ENCODE results near the gene ZG16B.
A peak's percentile ranks its signal among the peaks of the same experiment; 100 is the strongest.

ZG16B gene

DNA sequence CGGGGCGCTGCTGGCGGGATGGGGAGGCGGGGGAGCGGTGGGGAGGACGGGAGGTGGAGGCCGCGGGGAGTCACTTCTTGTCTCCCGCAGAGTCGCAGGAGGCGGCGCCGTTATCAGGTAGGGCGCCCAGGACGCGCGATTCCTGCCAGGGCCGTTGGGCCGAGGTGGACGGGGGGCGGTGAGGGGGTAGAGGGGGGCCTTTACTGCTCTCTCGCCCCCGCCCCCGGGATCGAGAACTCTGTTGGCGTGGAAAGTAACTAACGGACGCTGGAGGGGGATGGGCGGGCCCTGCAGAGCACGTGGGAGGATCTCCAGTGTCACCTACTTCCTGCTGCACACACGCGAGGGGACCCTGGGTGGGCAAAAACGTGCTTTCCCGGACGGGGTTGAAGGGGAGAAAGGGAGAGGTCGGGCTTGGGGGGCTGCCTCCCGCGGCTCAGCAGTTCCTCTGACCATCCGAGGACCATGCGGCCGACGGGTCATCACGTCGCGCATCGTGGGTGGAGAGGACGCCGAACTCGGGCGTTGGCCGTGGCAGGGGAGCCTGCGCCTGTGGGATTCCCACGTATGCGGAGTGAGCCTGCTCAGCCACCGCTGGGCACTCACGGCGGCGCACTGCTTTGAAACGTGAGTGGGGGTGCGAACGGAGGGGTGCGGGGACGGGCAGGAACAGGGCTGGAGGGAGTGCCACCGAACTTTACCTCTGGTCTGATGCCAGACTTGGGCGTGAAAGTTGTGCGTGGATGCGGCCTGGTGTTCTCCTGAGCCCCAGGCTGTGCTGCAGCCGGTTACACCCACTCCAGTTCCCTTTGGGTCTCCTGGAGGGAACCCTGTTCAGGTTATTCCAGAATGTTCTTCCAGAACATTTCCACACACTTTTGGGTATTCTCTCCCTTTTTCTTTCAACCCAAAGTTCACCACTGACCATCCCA lies 12.5 kb upstream of the ZG16B start:
- Mint-ChIP-seq H3K27ac (no peak overlapping the region), H3K4me1 (no peaks in the 10 kb centered on the region), H3K27me3 (no peaks in the 10 kb centered on the region), H3K9me3 (no peaks in the 10 kb centered on the region), H3K4me3 (peak overlapping the region; percentile 30), H3K36me3 (no peaks in the 10 kb centered on the region)

DNA sequence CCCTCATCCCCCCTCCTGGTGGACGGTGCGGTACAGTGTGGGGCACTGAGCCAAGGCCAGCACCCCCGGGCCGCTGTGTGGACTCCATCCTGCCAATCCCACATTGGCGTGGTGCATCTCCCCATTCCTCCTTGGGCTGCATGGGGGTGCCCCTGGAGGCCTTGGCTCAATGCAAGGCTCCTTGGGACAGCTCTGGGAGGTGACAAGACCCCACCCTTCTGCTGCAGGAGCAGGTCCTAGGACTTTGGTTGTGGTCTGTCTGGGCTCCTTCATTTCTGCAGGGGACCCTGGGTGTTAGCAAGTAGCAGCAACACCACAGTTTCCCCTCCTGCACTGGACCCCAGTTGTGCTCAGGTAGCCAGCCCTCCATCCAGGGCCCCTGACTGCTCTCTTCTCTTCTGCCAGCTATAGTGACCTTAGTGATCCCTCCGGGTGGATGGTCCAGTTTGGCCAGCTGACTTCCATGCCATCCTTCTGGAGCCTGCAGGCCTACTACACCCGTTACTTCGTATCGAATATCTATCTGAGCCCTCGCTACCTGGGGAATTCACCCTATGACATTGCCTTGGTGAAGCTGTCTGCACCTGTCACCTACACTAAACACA lies 11.7 kb upstream of the ZG16B start:
- Mint-ChIP-seq H3K27me3 (no peaks in the 10 kb centered on the region), H3K27ac (no peak overlapping the region)

DNA sequence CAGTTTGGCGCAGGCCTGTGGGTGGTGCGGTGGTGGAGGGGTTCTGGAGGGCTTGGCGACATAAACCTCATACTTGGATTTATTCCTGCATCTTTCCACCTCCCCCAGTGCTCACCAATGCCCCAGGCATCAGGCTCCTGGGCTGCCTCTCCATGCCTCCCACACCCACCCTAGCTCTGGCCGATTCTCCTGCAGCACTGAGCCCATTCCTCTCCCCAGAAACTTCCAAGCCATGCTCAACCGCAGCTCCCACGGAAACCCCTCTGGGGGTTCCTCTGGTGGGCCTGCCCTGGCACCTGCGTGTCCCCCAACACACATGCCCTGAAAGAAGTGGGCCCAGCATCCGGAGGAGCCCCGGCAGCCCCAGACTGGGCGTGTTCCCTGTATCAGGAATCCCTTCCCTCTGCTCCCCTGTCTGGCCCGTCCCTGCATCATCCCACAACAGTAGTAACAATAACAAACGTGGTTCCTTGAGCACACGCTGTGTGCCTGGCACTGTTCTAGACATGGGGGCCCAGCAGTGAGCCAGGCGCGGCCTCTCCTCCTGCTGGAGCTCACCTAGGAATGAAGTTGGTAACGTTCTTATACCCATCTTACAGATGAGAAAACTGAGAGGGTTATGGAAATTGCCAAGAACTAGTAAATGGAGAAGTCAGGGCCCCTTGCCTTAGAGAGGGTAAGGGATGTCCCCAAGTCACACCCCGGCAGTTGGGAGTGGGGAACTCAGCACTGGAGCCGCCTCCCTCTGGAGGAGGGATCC lies 10.7 kb upstream of the ZG16B start:
- H3K27me3 Mint-ChIP-seq: no peaks in the 10 kb centered on the region
- H3K9me3 Mint-ChIP-seq: no peaks in the 10 kb centered on the region
- no peaks in the 10 kb centered on the region for H3K36me3 Mint-ChIP-seq
- H3K27ac Mint-ChIP-seq: peak overlapping the region; percentile 30
- H3K4me3 Mint-ChIP-seq: no peak overlapping the region
- no peaks in the 10 kb centered on the region for H3K4me1 Mint-ChIP-seq

More for the DNA sequence above, 11.7 kb upstream of the ZG16B start:
- Mint-ChIP-seq H3K9me3 (no peaks in the 10 kb centered on the region), H3K36me3 (no peaks in the 10 kb centered on the region), H3K4me1 (no peaks in the 10 kb centered on the region), H3K4me3 (no peak overlapping the region)

DNA sequence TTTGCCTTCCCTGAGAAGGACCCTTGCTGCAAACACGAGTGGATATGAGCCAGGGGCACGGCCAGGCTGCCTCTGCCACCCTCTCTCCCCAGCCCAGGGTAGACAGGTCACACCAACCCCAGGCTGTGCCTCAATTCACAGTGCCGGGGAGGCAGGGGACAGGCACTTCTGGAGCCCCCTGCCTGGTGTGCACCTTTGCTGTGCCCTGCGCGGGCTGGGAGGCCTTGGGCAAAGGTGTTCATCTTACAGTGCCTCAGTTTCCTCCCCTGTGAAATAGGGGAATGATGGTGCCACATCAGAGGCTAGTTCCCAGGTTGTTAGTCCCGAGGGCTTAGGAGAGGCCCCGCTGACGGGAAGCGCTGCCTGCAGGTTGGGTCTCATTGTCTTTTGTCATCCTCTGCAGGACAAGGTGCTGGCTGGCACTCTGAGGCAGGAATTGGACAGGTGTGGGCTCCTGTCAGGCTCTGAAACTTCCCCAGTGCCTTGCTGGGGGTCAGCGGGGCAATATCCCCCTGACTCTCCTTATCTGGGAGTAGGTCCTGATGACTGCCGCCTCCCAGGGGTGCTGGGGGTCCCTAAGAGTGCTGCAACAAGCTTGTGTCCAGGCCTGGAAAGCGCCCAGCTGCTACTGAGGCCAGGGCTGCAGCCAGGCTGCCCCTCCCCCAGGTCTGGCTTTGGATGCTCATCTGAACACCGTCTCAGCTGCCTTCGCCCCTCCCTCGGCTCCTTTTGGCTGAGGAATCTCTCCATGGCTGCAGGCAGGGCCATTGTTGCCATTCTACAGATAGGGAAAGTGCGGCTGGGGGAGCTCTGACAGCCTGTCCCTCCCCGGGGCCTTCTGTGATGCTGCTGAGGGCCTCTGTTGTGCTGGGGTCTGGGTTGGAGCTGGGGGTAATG lies 9.9 kb upstream of the ZG16B start:
- no peak overlapping the region for H3K27ac Mint-ChIP-seq

DNA sequence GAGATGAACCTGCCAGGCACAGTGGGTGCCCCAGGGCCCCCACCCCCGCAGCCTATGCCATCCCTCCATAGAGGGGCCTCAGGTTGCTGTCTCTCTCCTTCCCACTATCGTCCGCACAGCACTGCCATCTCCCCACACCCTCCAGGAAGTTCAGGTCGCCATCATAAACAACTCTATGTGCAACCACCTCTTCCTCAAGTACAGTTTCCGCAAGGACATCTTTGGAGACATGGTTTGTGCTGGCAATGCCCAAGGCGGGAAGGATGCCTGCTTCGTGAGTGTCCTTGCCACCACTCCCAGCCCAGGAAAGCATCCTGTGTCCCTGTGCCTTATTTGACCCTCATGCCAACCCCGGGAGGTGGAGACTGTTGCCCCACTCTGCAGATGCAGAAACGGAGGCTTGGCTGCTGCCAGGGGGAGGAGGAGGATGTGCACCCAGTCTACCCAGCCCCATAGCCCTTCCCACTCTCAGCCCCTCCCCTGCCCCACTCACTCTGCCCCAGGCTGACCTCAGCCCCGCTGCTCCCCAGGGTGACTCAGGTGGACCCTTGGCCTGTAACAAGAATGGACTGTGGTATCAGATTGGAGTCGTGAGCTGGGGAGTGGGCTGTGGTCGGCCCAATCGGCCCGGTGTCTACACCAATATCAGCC lies 9.1 kb upstream of the ZG16B start:
- no peaks in the 10 kb centered on the region for H3K36me3 Mint-ChIP-seq
- H3K27ac Mint-ChIP-seq: no peak overlapping the region
- no peaks in the 10 kb centered on the region for H3K4me1 Mint-ChIP-seq
- H3K4me3 Mint-ChIP-seq: no peak overlapping the region
- no peaks in the 10 kb centered on the region for H3K9me3 Mint-ChIP-seq
- H3K27me3 Mint-ChIP-seq: no peaks in the 10 kb centered on the region

More for the DNA sequence above, 9.9 kb upstream of the ZG16B start:
- Mint-ChIP-seq H3K9me3 (no peaks in the 10 kb centered on the region), H3K36me3 (no peaks in the 10 kb centered on the region), H3K4me3 (no peak overlapping the region), H3K27me3 (no peaks in the 10 kb centered on the region), H3K4me1 (no peaks in the 10 kb centered on the region)

DNA sequence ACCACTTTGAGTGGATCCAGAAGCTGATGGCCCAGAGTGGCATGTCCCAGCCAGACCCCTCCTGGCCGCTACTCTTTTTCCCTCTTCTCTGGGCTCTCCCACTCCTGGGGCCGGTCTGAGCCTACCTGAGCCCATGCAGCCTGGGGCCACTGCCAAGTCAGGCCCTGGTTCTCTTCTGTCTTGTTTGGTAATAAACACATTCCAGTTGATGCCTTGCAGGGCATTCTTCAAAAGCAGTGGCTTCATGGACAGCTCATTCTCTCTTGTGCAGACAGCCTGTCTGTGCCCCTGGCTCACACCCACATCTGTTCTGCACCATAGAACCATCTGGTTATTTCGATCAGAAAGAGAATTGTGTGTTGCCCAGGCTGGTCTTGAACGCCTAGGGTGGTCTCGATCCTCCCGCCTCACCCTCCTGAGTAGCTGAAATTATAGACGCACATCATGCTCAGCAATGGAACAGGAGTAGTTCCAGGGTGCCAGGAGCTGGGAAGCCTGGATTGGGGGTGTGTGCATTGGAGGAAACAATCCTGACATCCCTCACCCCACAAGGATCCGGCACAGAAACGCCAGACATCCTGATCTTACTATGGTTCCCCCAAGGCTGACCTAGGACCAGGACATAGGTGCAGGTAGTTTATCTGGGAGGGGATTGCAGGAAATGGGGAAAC lies 8.5 kb upstream of the ZG16B start:
- Mint-ChIP-seq H3K27ac (no peak overlapping the region), H3K27me3 (no peaks in the 10 kb centered on the region), H3K4me1 (no peaks in the 10 kb centered on the region), H3K36me3 (no peaks in the 10 kb centered on the region), H3K4me3 (no peak overlapping the region), H3K9me3 (no peaks in the 10 kb centered on the region)

DNA sequence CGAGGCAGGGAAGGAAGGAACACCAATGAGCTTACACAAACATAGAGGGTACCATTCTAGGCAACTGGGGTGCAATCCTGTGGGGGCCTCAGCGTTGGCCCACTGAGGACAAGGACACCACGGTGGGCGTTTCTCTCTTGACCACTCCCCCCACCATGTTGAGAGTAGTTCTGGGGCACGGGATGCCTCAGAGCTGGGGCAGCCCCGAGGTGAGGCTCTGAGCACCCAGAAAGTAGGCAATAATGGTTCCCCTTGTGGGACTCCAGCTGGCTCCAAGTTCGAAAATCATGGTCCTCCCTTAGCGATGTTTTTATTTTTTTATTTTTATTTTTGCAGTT lies 8.0 kb upstream of the ZG16B start:
- Mint-ChIP-seq H3K4me3 (no peak overlapping the region), H3K27ac (no peak overlapping the region), H3K27me3 (no peaks in the 10 kb centered on the region), H3K9me3 (no peaks in the 10 kb centered on the region), H3K36me3 (no peaks in the 10 kb centered on the region), H3K4me1 (no peaks in the 10 kb centered on the region)

DNA sequence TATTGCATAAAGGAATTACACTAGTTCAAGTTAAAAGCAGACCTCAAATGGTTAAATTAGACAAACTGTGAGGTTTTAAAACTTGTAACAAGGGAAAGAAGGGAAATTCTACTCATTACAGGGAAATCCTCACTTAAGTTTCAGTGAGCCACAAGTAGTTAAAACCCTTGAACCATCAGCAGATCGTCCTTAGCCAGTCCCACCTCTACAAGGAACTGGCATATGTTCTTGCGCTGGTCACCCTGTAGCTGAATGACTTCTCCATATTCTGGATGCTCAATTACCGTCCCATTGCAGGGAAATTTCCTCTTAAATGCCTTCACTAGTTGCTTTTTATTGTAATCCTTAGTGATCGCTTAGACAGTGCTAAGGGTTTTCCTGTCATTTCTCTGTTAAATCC lies 7.6 kb upstream of the ZG16B start:
- H3K27ac Mint-ChIP-seq: no peak overlapping the region
- no peak overlapping the region for H3K4me3 Mint-ChIP-seq
- no peaks in the 10 kb centered on the region for H3K4me1 Mint-ChIP-seq
- H3K27me3 Mint-ChIP-seq: no peaks in the 10 kb centered on the region
- no peaks in the 10 kb centered on the region for H3K36me3 Mint-ChIP-seq
- H3K9me3 Mint-ChIP-seq: no peaks in the 10 kb centered on the region

DNA sequence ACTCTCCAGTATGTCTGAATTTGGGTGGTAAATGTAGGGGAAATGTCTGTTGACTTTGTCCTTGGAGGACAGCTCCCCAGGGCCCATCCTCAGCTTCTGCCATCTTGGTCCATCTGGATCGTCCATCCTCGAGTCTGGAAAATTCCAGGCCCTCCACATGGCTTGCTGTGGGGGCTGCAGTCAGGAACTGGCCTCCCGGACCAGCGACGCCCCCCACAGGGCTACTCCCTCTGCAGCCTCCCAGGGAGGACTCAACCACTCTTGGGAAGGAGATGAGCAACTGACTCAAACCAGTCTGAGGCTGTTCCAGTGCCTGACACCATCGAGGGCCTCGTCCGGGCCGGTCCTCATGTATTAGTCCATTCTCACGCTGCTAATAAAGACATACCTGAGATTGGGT lies 5.5 kb upstream of the ZG16B start:
- H3K36me3 Mint-ChIP-seq: no peaks in the 10 kb centered on the region
- no peaks in the 10 kb centered on the region for H3K4me1 Mint-ChIP-seq
- no peaks in the 10 kb centered on the region for H3K9me3 Mint-ChIP-seq
- no peaks in the 10 kb centered on the region for H3K27me3 Mint-ChIP-seq
- H3K27ac Mint-ChIP-seq: no peak overlapping the region
- no peak overlapping the region for H3K4me3 Mint-ChIP-seq

DNA sequence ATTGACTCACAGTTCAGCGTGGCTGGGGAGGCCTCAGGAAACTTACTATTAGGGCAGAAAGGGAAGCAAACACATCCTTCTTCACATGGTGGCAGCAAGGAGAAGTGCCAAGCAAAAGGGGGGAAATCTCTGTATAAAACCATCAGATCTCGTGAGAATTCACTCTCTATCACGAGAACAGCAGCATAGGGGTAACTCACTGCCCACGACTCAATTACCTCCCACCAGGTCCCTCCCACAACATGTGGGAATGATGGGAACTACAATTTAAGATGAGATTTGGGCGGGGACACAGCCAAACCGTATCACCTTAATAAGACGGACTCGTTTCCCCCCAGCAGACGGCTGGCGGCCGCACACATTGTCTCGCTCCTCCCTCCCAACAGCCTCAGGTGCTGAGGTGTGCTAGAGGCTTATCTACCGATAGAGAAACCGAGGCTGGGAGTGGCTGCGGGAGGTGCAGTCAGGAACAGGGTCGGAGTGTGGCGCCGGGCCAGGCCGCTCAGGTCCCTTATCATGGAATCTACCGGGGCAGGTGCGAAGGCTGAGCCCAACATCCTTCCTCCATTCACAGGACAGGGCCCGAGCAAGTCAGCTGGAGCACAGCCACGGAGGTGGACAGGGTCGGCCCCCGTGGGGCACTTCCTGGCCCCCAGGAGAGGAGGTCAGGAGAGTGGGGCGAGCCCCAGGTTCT lies 4.9 kb upstream of the ZG16B start:
- H3K36me3 Mint-ChIP-seq: no peaks in the 10 kb centered on the region
- H3K4me3 Mint-ChIP-seq: no peak overlapping the region
- H3K9me3 Mint-ChIP-seq: no peaks in the 10 kb centered on the region
- no peaks in the 10 kb centered on the region for H3K27me3 Mint-ChIP-seq
- H3K27ac Mint-ChIP-seq: no peak overlapping the region
- no peaks in the 10 kb centered on the region for H3K4me1 Mint-ChIP-seq

DNA sequence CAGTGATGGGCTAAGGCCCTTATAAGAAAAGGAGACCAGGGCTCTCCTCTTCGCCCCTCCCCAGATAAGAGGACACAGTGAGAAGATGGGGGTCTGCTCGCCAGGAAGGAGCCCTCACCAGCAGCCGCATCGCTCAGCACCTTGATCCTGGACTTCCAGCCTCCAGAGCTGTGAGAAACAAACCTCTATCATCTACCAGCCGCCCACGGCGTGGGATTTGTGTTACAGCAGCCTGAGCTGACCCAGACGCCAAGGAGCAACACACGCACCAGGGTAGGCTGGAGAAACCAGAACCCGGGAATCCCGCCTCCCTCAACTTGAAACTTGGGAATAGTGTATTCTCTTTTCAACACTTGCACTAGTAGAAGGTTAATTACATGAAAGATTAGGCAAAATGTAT lies 4.2 kb upstream of the ZG16B start:
- Mint-ChIP-seq H3K27me3 (no peaks in the 10 kb centered on the region), H3K4me3 (no peak overlapping the region), H3K36me3 (no peaks in the 10 kb centered on the region), H3K9me3 (no peaks in the 10 kb centered on the region), H3K4me1 (no peaks in the 10 kb centered on the region), H3K27ac (no peak overlapping the region)

DNA sequence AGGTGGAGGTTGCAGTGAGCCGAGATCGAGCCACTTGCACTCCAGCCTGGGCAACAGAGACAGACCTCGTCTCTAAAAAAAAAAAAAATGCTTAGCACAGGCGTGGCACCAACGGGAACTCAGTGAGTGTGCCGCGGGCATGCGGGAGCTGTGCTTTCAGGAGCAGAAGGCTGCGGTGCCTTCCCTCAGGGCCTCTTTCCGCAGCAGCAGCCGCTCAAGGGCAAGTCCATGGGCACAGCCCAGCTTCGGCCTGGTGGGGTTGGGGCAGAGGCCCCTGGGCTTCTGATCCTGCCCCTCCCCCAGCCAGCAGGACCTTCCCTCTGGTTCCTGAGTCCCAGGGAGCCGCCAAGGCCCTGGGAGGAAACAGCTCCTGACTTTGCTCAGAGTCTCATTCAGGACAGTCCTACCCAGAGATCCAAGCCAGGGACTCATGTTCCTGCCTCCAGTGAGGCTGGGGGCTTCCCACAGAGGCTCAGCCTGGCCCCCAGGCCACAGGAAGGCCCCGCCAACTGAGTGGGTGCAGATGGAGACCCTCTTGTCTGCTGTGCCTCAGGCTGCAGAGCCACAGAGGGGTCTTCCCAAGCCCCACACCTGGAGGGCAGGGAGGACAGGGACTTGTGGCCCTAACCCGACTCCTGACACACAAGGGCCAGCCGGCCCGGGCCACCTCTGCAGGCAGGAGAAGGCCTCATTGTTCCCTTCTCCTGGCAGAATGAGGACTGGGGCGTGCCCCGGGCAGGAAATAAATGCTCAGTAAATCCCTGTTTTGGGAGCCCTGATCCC lies 3.3 kb upstream of the ZG16B start:
- no peaks in the 10 kb centered on the region for H3K4me1 Mint-ChIP-seq
- H3K4me3 Mint-ChIP-seq: no peak overlapping the region
- no peaks in the 10 kb centered on the region for H3K9me3 Mint-ChIP-seq
- H3K27me3 Mint-ChIP-seq: no peaks in the 10 kb centered on the region
- H3K36me3 Mint-ChIP-seq: no peaks in the 10 kb centered on the region
- H3K27ac Mint-ChIP-seq: no peak overlapping the region

DNA sequence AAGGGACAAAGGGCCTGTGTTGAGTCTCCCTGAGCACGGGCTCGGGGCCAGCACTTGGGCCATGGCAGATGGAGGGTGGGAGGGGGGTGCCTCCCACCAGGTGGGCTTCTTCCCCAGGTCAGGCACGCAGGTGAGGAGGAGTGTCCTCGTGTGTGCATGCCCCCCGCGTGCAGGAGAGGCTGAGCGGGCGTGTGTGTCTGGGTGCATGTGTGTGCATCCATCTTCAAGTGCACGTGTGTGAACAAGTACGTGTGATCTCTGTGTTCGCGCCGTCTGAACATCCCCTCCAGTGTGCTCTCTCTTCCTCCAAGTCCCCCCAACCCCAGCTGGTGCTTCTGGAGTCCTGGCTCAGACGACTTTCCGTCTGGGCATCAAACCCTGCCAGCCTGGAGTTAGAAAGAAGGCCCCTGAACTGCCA lies 2.7 kb upstream of the ZG16B start:
- no peak overlapping the region for H3K4me3 Mint-ChIP-seq
- no peaks in the 10 kb centered on the region for H3K36me3 Mint-ChIP-seq
- no peak overlapping the region for H3K27ac Mint-ChIP-seq
- H3K4me1 Mint-ChIP-seq: no peaks in the 10 kb centered on the region
- no peaks in the 10 kb centered on the region for H3K9me3 Mint-ChIP-seq
- no peaks in the 10 kb centered on the region for H3K27me3 Mint-ChIP-seq

Data from activated naive CD4-positive, alpha-beta T cell treated with anti-CD3 and anti-CD28 coated beads, Interleukin-2, amount 50 U/mL, for 24 hours (primary cell).